Suprapubic skin (tissue), 4 donors: ENCODE results near the gene PHYH. TPM values are rescaled to one million over a fixed set of nuclear protein-coding genes. Genes with fewer than 3 reads are reported as not detected.
"Not testable (repeated sequence)": the region's sequence is repeated elsewhere in the genome, so short reads cannot be mapped to it uniquely, and the experiment has no call there.

Experiments used
- DNase-seq, 2 donors: peaks; one replicate each; pipeline ENCODE4 v3.0.0-alpha.2; 2019; ENCODE audit warnings: low spot score in 2 of 2
- H3K27ac ChIP-seq: fragments of 200-600 bp; sonication (generic); one replicate; pipeline ENCODE4 v1.5.1; 2019
- H3K27me3 ChIP-seq: fragments of 200-600 bp; sonication (generic); one replicate; pipeline ENCODE4 v1.5.1; 2019
- H3K36me3 ChIP-seq: fragments of 200-600 bp; sonication (generic); one replicate; pipeline ENCODE4 v1.5.1; 2019
- H3K4me1 ChIP-seq: fragments of 200-600 bp; sonication (generic); one replicate; pipeline ENCODE4 v1.5.1; 2019
- H3K4me3 ChIP-seq: fragments of 200-600 bp; sonication (generic); one replicate; pipeline ENCODE4 v1.5.1; 2019; ENCODE audit warnings: mild to moderate bottlenecking
- H3K9me3 ChIP-seq: fragments of 200-600 bp; sonication (generic); one replicate; pipeline ENCODE4 v1.5.1; 2019
- EP300 ChIP-seq: sonication (generic); formaldehyde crosslinking; IDR thresholded peaks from one replicate; pipeline ENCODE4 v1.6.1; 2017; ENCODE audit warnings: antibody characterized with exemption
- POLR2A ChIP-seq, 2 donors: fragments of 450-650 bp; IDR thresholded peaks; one replicate each; pipeline ENCODE4 v1.6.1; 2017; ENCODE audit warnings: antibody characterized with exemption in 2 of 2, mild to moderate bottlenecking in 2 of 2, moderate library complexity in 2 of 2
- POLR2AphosphoS5 ChIP-seq, 3 donors: sonication (generic); formaldehyde crosslinking; IDR thresholded peaks; one replicate each; pipeline ENCODE4 v1.6.1; 2017; ENCODE audit warnings: antibody characterized with exemption in 3 of 3
- WGBS: methylation state at CpG from one replicate; pipeline ENCODE4 v1.1.5; 2018; 5-methylcytosine and 5-hydroxymethylcytosine counted together
- total RNA-seq, 4 donors: library from RNA; depleted of rRNA; stranded (reverse); fragments of >200 nt; gene quantifications; one replicate each; pipeline ENCODE4 v1.1.0, GENCODE V29; 2016
- TF ChIP-seq, protein P1 (sequence below), 2 donors: fragments of 200-600 bp in 1 of 2; fragments of 450-650 bp in 1 of 2; sonication (generic) in 1 of 2; IDR thresholded peaks; one replicate each; pipeline ENCODE4 v1.5.1; 2016 to 2019; ENCODE audit warnings: antibody characterized with exemption in 2 of 2, mild to moderate bottlenecking in 1 of 2, moderate library complexity in 1 of 2

Gene PHYH
- total RNA-seq, 4 donors from 2014 or later: 10.5 to 22.2 (median 13.3) TPM

DNA sequence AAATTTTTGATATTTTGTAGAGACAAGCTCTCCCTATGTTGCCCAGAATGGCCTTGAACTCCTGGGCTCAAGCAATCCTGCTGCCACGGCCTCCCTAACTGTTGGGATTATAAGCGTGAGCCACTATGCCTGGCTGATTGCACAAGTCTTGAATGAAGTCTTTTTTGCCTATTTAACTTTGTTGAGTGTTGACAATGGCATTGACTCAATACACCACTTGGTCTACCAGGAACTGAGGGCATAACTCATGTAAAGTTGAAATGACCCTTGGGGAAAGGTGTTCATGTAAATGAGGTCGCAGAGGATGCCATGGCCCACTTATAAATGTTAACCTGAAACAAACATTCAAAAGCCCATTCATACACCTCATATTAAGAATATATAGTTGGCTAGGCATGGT, 58.3 kb downstream of the PHYH start:
- no peak for TF ChIP-seq POLR2A (IDR thresholded peaks at IDR 0.05)
- no peak for TF ChIP-seq EP300
- TF ChIP-seq, protein P1, sequence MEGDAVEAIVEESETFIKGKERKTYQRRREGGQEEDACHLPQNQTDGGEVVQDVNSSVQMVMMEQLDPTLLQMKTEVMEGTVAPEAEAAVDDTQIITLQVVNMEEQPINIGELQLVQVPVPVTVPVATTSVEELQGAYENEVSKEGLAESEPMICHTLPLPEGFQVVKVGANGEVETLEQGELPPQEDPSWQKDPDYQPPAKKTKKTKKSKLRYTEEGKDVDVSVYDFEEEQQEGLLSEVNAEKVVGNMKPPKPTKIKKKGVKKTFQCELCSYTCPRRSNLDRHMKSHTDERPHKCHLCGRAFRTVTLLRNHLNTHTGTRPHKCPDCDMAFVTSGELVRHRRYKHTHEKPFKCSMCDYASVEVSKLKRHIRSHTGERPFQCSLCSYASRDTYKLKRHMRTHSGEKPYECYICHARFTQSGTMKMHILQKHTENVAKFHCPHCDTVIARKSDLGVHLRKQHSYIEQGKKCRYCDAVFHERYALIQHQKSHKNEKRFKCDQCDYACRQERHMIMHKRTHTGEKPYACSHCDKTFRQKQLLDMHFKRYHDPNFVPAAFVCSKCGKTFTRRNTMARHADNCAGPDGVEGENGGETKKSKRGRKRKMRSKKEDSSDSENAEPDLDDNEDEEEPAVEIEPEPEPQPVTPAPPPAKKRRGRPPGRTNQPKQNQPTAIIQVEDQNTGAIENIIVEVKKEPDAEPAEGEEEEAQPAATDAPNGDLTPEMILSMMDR (IDR thresholded peaks at IDR 0.05): no peak
- TF ChIP-seq POLR2AphosphoS5 (IDR thresholded peaks at IDR 0.05): no peak
- H3K4me1 ChIP-seq: no peaks in the 10 kb centered on the region
- H3K27me3 ChIP-seq: no peaks in the 10 kb centered on the region
- no peaks in the 10 kb centered on the region for H3K36me3 ChIP-seq
- no peak overlapping the region for H3K27ac ChIP-seq
- no peak for DNase-seq
- no peak overlapping the region for H3K4me3 ChIP-seq
- no peaks in the 10 kb centered on the region for H3K9me3 ChIP-seq
- WGBS: 94% methylated on average over 3 of the region's 3 CpGs

- peaks cover under 1% of the 10 kb centered on the region for H3K27me3 ChIP-seq
- DNase-seq: no peak
- 92% methylated on average over 7 of the region's 7 CpGs for WGBS
- no peaks in the 10 kb centered on the region for H3K9me3 ChIP-seq
- H3K36me3 ChIP-seq: no peaks in the 10 kb centered on the region
- TF ChIP-seq EP300 (no peak), POLR2A (IDR thresholded peaks at IDR 0.05) (no peak), POLR2AphosphoS5 (IDR thresholded peaks at IDR 0.05) (no peak)
- TF ChIP-seq, protein P1 (IDR thresholded peaks at IDR 0.05): no peak
- H3K4me1 ChIP-seq: no peaks in the 10 kb centered on the region
- H3K4me3 ChIP-seq: no peak overlapping the region
- no peak overlapping the region for H3K27ac ChIP-seq
Observed at GRCh38 chr10:13239923-13240322, 59.9 kb downstream of the PHYH start.

DNA sequence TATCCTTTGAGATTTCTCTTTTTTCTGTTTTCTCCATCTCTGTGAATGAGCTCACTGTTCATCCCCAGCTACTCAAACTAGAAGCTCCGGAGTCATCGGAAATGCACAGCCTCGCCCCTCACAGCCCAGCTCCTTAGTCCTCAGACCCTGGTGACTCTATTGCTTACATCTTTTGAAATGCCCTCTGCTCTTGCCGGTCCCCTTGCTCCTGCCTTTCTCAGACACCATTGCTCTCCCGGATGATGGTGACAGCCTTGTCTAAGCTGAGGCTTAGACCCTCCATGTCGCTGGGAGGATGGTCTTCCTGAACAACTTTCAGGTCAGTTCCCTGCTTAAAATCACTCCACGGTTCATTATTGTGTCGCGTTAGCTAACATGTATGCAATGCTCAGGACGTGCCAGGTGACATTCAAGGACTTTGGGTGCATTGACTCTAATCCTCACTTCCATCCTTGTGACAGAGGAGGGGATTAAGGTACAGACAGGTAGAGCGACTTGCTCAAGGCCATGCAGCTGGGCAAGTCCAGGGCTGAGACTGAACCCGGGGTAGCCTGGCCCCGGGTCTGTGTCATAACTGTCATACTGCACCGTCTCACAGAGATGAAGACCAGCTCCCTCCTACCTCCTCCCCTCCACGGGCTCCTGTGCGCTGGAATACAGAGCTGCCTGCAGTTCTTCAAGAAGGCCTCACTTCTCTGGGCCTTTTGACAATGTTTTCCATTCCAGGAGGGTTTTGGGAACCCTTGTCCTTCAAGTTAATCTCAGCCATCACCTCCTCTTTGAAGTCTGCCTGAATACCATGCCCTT, 61.4 kb downstream of the PHYH start:
- H3K4me3 ChIP-seq: no peak overlapping the region
- peaks cover 5% of the 10 kb centered on the region for H3K27me3 ChIP-seq
- no peak for TF ChIP-seq POLR2AphosphoS5 (IDR thresholded peaks at IDR 0.05)
- TF ChIP-seq, protein P1 (IDR thresholded peaks at IDR 0.05): no peak
- no peak for TF ChIP-seq POLR2A (IDR thresholded peaks at IDR 0.05)
- no peak for TF ChIP-seq EP300
- no peaks in the 10 kb centered on the region for H3K4me1 ChIP-seq
- H3K27ac ChIP-seq: no peak overlapping the region
- no peaks in the 10 kb centered on the region for H3K36me3 ChIP-seq
- WGBS: 70% methylated on average over 16 of the region's 16 CpGs
- DNase-seq: no peak
- H3K9me3 ChIP-seq: no peaks in the 10 kb centered on the region

GRCh38 chr10:13236638-13237037, 63.2 kb downstream of the PHYH start:
- H3K27me3 ChIP-seq: peaks cover 5% of the 10 kb centered on the region
- WGBS: 84% methylated on average over 8 of the region's 8 CpGs
- H3K4me3 ChIP-seq: no peak overlapping the region
- no peak for DNase-seq
- no peak overlapping the region for H3K27ac ChIP-seq
- no peaks in the 10 kb centered on the region for H3K4me1 ChIP-seq
- TF ChIP-seq, protein P1 (IDR thresholded peaks at IDR 0.05): no peak
- no peak for TF ChIP-seq EP300
- TF ChIP-seq POLR2AphosphoS5 (IDR thresholded peaks at IDR 0.05): no peak
- TF ChIP-seq POLR2A (IDR thresholded peaks at IDR 0.05): no peak
- no peaks in the 10 kb centered on the region for H3K36me3 ChIP-seq
- H3K9me3 ChIP-seq: no peaks in the 10 kb centered on the region

DNA sequence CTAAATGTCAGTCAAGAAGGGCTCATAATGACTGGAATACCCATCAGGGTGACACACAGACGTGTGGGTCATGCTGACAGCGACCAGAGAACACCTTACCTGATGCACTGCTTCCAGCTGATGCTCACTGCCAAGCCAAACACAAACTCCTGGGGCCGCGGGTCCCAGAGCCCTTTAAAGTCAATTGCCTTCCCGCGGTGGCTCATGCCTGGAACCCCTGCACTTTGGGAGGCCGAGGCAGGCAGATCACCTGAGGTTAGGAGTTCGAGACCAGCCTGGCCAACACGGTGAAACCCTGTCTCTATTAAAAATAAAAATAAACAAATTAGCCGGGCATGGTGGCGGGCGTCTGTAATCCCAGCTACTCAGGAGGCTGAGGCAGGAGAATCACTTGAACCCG, 65.1 kb downstream of the PHYH start:
- not testable (repeated sequence) for H3K4me3 ChIP-seq, H3K27me3 ChIP-seq, H3K36me3 ChIP-seq, H3K4me1 ChIP-seq, H3K27ac ChIP-seq, H3K9me3 ChIP-seq
- peak in 1 of 2 donors; percentile 53 for DNase-seq
- WGBS: 92% methylated on average over 13 of the region's 13 CpGs
